ENCODE data around the gene URAD.

Gene URAD

DNA sequence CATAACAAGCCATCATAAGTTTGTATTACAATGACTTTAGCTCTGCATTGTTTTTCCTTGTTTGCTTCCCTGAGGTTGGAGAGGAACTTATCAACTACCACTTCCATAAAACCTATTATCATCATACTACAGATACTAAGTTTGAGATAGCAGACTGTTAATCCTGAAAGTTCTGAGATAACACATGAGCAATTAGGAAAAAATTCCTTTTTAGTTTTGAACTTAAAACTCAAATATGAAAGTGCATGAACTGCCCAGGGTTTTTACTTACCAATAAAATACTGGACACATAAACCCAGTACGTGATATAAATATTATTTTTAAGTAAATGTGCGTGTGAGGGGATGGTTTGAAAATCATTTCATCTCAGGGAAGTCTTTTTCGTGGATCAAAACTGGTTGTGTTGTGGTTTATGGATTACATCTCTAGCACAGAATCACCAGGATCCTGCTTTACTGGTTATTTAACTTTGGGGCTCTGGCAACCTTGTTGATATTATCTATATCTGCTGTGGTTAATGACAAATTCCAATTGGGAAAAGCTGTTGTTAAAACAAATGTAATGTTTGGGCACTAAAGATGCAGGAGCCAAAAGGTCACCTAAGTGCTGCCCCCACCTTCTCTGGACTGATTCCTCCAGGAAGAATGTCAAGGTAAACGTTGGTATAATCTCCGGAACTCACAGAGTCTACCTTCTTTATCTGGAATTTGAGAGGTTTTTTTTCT, 31.8 kb downstream of the URAD start:
- DNase-seq (ENCODE audit: low read depth): no peak

DNA sequence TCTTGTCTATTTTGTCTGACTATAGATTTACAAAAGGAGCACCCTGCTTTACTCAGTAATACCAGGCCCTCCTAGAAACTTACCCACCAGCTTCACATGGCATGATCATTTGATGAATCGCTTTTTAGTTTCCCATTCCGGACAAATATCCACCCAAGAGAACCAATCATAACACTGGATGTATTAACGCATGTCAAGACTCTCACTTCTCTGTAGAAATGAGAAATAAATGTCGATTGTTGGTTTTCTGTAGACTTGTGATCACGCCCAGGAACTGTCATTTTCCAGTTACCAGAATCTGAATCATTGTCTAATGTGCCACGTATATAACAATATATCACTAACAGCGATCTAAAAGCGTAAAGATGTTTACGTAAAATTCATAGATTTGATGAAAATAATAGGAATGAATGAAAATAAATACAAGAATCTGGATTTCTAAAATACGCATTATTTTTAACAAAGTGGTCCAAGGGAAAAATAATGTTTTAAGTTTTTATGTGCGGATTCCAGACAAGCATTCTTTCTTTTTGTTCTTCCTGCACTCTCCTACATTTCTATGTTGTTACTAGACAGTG, 33.4 kb downstream of the URAD start:
- DNase-seq (ENCODE audit: low read depth): no peak

DNA sequence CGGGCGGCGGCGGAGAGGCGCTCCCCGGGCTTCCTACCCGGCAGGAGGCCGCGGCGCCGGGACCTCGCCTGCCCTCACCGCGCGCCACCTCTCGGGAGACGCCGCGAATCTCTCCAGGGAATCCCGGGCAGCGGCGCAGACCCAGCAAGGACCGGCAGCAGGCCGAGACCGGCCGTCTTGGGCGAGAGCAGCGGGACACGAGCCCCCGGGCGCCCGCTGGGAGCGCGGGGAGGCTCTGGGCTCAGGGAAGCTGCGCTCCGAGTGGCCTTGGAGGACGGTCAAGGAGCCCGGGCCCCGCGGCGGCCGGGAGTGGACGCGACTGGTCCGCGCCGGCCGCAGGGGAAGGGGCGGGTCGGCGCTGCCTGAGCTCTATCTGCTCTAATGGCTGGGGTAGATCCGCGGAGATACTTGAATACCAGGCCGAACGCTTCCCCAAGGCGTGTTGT, 34.1 kb downstream of the URAD start:
- DNase-seq (ENCODE audit: low read depth): no peak

DNA sequence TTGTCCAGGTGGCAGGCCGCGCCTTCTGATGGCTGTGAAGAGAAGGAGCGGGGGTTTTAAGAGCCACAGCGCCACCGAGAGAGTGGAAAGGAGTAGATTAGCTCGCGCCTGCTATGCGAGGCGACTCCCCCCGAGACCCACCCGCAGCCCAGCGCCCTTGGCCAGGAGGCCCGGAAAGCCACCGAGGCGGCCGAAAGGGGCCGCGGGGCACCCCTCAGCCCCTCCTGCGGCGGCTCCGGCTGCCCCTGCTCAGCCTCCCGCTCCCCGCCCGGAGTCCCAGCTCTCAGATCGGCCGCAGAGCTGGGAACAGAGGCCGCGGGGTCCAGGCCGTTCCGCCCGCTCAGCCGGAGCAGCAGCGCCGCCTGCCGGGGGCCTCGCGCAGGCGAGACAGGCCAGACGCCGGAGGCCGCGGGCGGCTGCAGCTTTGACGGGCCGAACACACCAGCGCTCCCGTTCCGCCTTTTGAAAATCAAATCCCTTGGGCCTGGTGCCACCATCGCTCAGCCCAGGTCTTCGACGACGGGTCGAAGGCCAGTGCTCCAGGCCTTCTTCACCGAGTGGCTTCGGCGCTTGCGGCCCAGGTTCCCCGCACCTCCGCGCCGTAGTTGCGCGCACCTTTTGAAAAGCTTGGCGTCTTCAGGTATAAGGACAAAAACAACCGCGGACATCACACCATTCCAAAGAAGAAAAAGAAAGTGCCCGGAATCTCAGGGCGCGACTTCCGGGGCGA, 34.7 kb downstream of the URAD start:
- DNase-seq (ENCODE audit: low read depth): peak; percentile 30

DNA sequence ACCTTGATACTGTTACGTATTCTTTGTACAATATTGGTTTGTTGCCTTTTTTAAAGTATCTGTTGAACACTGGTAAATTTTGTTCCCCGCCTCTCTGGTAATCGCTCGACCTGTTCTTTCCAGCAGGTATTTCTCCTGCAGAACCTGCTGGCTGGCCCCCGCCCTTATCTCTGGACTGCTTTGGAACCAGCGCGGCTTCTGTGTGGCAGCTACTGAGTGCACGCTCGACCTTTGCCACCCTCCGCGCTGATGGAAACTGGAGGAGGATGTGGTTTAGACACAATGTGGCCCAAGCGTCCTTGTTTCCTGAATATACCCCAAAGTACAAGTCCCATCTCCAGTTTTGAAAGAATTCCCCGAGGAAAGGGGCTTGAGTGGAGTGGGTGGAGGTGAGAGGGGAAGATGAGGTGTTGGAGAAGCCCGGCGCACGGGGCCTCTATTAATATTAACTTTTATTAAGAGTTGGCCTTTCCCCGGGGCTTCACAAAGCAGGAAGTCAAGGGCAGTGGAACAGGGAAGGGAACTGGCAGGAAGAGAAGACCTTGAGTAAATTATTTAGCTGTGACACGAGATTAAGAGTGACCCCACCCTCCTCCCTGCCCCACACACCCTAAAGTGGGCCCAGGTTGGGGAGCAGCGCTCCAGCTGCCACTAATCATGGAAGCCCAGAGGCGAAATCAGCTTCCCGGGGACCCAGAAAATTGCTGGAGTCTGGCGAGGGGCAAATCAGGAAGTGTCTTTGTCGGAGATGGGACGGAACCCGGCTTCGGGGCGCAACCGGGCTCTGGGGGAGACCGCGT, 35.4 kb downstream of the URAD start:
- DNase-seq (ENCODE audit: low read depth): no peak

DNA sequence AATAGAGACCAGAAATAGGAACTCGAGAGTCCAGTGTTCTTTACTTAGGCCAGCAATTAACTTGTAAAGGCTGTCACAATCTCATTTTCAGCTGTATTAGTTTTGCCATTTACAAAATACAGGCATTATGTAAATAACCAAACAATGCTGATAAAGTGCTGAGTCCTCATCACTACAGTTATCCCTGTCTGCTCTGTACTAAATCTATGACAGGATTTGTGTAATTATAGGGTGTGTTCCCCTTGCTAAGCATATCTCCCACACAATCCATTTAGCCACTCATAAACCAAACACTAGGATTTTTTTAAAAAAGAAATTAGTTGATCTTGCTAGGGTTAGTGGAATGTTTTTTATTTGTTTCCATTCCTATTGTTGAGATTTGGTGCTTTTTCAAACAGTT, 45.5 kb downstream of the URAD start:
- no peak for DNase-seq (ENCODE audit: low read depth)

DNA sequence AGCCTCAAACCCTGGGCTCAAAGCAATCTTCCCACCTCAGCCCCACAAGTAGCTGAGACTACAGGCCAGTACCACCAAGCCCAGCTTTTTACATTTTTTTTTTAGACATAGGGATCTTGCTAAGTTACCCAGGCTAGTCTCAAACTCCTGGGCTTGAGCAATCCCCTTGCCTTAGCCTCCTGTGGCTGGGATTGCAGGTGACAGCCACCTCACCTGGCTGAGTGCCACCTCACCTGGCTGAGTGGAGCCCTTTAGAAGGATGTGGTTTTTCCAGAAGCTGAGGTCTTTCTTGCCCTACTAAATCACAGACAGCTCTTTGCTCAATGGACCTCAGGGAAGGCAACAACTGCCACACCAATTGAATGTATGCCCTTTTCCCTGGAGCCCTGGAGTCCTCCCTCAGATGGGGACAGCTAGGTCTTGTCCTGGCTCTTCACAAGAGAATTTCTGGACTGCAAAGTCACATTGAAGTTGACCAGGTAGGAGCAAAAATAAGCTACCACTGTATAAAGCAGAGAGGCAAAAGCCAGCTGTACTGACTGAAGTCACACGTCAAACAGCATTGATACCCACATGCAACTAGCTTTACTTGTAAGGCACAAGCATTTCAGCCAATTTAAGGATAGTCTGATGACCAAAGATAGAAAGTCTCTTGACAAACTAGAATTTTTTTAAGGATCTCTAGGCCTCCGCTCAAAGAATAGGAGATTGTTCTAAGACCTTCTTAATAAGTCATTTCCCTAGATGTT, 54.7 kb downstream of the URAD start:
- no peak for DNase-seq (ENCODE audit: low read depth)

DNA sequence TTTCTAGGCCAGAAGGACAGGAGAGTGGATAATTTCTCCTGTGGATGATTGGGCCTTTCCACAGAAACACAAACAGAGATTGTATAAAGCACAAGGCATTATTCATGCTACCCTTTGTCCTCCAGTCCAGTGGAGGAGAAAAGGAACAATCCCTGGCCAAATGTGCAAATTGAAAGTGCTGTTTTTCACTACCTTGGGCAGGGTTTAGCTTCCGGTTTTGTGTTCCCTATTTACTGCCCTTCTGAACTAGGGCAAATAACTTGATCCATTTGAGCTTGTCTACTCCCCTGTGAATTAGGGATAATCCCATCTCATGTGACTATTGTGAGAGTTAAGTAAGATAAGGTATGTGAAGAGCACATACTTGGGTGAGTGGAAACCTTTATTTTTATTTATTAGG, 55.4 kb downstream of the URAD start:
- no peak for DNase-seq (ENCODE audit: low read depth)

DNA sequence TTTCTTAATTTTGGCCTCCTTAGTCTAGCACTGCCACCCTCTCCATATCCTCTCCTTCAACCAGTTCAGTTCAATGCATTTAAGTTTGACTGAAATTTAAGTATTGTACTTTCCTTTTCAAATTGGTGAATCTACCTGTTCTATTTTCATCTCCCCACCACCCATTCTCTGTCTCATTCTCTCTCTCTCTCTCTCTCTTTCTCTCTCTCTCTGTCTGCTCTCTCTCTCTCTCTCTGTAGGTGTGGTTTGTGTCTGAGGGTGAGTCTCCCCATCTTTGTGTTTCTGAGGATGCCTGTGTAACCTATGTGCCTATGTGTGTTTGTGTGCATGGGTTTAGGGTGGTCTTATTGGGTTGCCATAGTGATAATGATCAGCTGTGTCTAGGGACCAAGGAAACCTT, 58.6 kb downstream of the URAD start:
- no peak for DNase-seq (ENCODE audit: low read depth)

DNA sequence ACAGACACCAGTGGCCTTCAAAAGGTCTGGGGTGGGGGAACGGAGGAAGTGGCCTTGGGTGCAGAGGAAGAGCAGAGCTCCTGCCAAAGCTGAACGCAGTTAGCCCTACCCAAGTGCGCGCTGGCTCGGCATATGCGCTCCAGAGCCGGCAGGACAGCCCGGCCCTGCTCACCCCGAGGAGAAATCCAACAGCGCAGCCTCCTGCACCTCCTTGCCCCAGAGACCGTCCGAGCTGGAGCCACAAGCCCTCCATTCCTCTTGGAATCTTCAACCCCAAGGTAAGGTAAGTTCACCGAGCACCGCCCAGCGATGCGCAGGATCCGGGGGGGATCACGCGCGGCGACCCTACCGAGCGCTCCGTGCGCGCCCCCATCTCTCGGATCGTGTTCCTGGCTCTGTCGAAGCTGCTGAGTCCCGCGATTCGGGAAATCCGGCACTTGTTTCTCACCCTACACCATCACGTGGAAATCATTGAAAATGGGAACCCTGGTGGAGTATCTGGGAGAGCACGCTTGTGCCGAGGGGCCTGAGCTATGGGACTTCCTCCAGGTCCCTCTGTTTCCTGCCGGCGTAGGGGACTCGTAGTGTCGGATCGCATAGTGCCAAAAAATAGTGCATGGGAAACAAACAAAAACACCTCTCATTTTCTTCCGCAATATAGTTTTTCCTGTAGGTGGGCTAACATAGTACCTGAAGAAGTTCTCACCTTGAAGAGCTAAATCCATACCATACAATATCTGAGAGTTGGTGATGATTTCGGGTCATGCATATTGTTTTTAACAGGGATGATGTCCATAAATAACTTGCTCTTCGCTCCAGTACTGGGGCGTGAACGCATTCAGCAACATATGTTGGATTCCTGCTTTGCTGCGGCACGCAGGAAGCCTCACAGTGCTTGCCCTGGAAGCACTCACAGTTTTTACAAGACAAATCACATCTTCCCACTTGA, 59.4 kb downstream of the URAD start:
- no peak for DNase-seq (ENCODE audit: low read depth)

DNA sequence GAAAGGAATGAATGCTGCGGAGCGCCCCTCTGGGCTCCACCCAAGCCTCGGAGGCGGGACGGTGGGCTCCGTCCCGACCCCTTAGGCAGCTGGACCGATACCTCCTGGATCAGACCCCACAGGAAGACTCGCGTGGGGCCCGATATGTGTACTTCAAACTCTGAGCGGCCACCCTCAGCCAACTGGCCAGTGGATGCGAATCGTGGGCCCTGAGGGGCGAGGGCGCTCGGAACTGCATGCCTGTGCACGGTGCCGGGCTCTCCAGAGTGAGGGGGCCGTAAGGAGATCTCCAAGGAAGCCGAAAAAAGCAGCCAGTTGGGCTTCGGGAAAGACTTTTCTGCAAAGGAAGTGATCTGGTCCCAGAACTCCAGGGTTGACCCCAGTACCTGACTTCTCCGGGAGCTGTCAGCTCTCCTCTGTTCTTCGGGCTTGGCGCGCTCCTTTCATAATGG, 60.1 kb downstream of the URAD start:
- no peak for DNase-seq (ENCODE audit: low read depth)

Measured in stimulated activated CD8-positive, alpha-beta memory T cell treated with anti-CD3 and anti-CD28 coated beads, Interleukin-15, amount 100 ng/mL, for 1 hour (primary cell).